ENCODE results near the gene MAST2.

- no peak for TF ChIP-seq REST (IDR thresholded peaks at IDR 0.05; ENCODE audit: borderline replicate concordance in 1 of 2, low read depth in 1 of 2, low read length in 2 of 2)
- no peak for TF ChIP-seq PHB2 (IDR thresholded peaks at IDR 0.05; ENCODE audit: partially characterized antibody)
- TF ChIP-seq ZBTB14 (CRISPR knock-in tag; IDR thresholded peaks at IDR 0.05): no peak
- no peak for TF ChIP-seq MAZ (IDR thresholded peaks at IDR 0.05; ENCODE audit: borderline replicate concordance, low read depth, low read length)
- no peak for TF ChIP-seq MAZ (CRISPR knock-in tag; IDR thresholded peaks at IDR 0.05; ENCODE audit: low read depth)
- no peak for TF ChIP-seq EZH2 (conservative IDR thresholded peaks at IDR 0.05; ENCODE audit: low read depth, low read length)
- no peak for TF ChIP-seq ERF (CRISPR knock-in tag; IDR thresholded peaks at IDR 0.05)
These were observed 139.0 kb downstream of the MAST2 start for GRCh38 chr1:45942411-45942810.

Measured in HepG2 (cell line).